Suprapubic skin (tissue), 4 donors: ENCODE measurements around the gene MTMR3.

Experiments
- EP300 ChIP-seq: sonication (generic); formaldehyde crosslinking; IDR thresholded peaks from one replicate; pipeline ENCODE4 v1.6.1; 2017; ENCODE audit warnings: antibody characterized with exemption
- POLR2AphosphoS5 ChIP-seq, 3 donors: sonication (generic); formaldehyde crosslinking; IDR thresholded peaks; one replicate each; pipeline ENCODE4 v1.6.1; 2017; ENCODE audit warnings: antibody characterized with exemption in 3 of 3
- TF ChIP-seq, protein P1 (sequence below), 2 donors: fragments of 200-600 bp in 1 of 2; fragments of 450-650 bp in 1 of 2; sonication (generic) in 1 of 2; IDR thresholded peaks; one replicate each; pipeline ENCODE4 v1.5.1; 2016 to 2019; ENCODE audit warnings: antibody characterized with exemption in 2 of 2, mild to moderate bottlenecking in 1 of 2, moderate library complexity in 1 of 2

DNA sequence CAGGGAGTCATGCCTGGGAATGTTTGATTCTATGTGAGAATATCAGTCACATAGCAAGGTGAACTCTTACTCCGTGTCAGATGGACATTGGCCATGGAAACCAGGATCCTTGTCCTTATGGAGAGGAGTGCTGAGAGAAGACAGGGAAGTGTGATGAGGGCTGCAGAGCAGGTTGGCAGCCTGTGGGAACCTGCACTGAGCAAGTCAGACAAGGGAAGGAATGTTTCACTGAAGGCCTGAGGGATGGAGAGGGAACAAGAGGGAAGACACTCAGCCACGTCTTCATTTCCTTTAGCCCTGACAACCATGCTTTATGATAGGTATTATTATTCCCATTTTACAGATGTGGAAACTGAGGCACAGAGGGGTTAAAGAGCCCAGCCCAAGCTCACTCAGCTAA, 158.9 kb downstream of the MTMR3 start:
- TF ChIP-seq EP300 (no peak), POLR2AphosphoS5 (IDR thresholded peaks at IDR 0.05) (no peak)
- TF ChIP-seq, protein P1, sequence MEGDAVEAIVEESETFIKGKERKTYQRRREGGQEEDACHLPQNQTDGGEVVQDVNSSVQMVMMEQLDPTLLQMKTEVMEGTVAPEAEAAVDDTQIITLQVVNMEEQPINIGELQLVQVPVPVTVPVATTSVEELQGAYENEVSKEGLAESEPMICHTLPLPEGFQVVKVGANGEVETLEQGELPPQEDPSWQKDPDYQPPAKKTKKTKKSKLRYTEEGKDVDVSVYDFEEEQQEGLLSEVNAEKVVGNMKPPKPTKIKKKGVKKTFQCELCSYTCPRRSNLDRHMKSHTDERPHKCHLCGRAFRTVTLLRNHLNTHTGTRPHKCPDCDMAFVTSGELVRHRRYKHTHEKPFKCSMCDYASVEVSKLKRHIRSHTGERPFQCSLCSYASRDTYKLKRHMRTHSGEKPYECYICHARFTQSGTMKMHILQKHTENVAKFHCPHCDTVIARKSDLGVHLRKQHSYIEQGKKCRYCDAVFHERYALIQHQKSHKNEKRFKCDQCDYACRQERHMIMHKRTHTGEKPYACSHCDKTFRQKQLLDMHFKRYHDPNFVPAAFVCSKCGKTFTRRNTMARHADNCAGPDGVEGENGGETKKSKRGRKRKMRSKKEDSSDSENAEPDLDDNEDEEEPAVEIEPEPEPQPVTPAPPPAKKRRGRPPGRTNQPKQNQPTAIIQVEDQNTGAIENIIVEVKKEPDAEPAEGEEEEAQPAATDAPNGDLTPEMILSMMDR (IDR thresholded peaks at IDR 0.05), result no peak
